ENCODE data around the gene RALGPS2.

DNA sequence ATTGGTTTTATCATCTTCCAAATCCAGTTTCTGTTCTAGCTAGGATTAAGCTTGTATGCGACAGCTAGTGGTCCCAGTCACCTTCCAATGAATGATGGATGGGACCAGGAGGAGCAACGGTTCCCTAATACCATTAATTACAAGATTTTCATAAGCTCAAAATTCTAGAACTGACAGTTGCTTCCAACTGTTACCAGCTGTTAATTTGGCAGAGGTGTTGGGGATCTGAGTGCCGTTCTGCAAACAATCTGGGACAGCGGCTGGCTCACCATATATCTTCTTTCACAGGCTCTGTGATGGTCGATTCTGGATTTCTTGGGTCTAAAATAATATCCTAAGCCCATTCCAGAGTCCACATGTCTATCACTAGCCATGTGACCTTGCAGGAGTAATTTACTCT lies 34.5 kb upstream of the RALGPS2 start:
- TF ChIP-seq, protein P1, sequence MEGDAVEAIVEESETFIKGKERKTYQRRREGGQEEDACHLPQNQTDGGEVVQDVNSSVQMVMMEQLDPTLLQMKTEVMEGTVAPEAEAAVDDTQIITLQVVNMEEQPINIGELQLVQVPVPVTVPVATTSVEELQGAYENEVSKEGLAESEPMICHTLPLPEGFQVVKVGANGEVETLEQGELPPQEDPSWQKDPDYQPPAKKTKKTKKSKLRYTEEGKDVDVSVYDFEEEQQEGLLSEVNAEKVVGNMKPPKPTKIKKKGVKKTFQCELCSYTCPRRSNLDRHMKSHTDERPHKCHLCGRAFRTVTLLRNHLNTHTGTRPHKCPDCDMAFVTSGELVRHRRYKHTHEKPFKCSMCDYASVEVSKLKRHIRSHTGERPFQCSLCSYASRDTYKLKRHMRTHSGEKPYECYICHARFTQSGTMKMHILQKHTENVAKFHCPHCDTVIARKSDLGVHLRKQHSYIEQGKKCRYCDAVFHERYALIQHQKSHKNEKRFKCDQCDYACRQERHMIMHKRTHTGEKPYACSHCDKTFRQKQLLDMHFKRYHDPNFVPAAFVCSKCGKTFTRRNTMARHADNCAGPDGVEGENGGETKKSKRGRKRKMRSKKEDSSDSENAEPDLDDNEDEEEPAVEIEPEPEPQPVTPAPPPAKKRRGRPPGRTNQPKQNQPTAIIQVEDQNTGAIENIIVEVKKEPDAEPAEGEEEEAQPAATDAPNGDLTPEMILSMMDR (conservative IDR thresholded peaks at IDR 0.05; ENCODE audit: low read length): no peak
- no peak for TF ChIP-seq EZH2phosphoT487 (IDR thresholded peaks at IDR 0.05; ENCODE audit: borderline replicate concordance, low read depth, low read length)
